LNCaP clone FGC (cell line): ENCODE results near the gene TUBB6.

Experiments
- DNase-seq: peaks from one replicate; pipeline ENCODE4 v3.0.0-alpha.2; 2011; ENCODE audit warnings: low read depth
- H3K4me3 ChIP-seq: 2 replicates; pipeline ENCODE4 v1.5.1; 2011; ENCODE audit warnings: mild to moderate bottlenecking, low read depth, low read length, control low read depth
- CTCF ChIP-seq: IDR thresholded peaks from 2 replicates; pipeline ENCODE4 v1.5.1; 2012; ENCODE audit warnings: mild to moderate bottlenecking; ENCODE audit not compliant: control insufficient read depth, insufficient read depth; ENCODE audit errors: extremely low read depth

The TUBB6 gene

GRCh38 chr18:12338382-12338781 is 30.3 kb downstream of the TUBB6 start:
- no peak overlapping the region for H3K4me3 ChIP-seq
- no peak for TF ChIP-seq CTCF
- DNase-seq, result no peak

- no peak overlapping the region for H3K4me3 ChIP-seq
- TF ChIP-seq CTCF, result no peak
Observed at GRCh38 chr18:12340945-12341660, 33.1 kb downstream of the TUBB6 start.

GRCh38 chr18:12342661-12343060 is 34.6 kb downstream of the TUBB6 start:
- DNase-seq, result no peak

More at GRCh38 chr18:12340945-12341660, 33.1 kb downstream of the TUBB6 start:
- DNase-seq, result no peak

GRCh38 chr18:12345491-12346239 is 37.6 kb downstream of the TUBB6 start:
- no peak for DNase-seq
- H3K4me3 ChIP-seq, result no peak overlapping the region
- TF ChIP-seq CTCF, result no peak

More at GRCh38 chr18:12342661-12343060, 34.6 kb downstream of the TUBB6 start:
- H3K4me3 ChIP-seq, result no peak overlapping the region
- TF ChIP-seq CTCF, result no peak

GRCh38 chr18:12346240-12346565 is 38.2 kb downstream of the TUBB6 start:
- no peak for TF ChIP-seq CTCF
- DNase-seq, result no peak
- H3K4me3 ChIP-seq, result no peak overlapping the region

- no peak for TF ChIP-seq CTCF
- H3K4me3 ChIP-seq, result no peak overlapping the region
- no peak for DNase-seq
Observed at GRCh38 chr18:12347895-12348294, 39.9 kb downstream of the TUBB6 start.
